HFFc6 (cell line): ENCODE data around the gene SRSF1. TPM values are rescaled to one million over a fixed set of nuclear protein-coding genes. Genes with fewer than 3 reads are reported as not detected.
"Not testable (repeated sequence)": the region's sequence is repeated elsewhere in the genome, so short reads cannot be mapped to it uniquely, and the experiment has no call there.

Experiments used
- DNase-seq: peaks from one replicate; pipeline ENCODE4 v3.0.0-alpha.2; 2018
- H3K27ac Mint-ChIP-seq: 2 replicates; pipeline ENCODE4 v1.8.0; 2020; ENCODE audit warnings: mild to moderate bottlenecking, mixed read lengths
- H3K27me3 Mint-ChIP-seq: 2 replicates; pipeline ENCODE4 v1.8.0; 2021; ENCODE audit warnings: mild to moderate bottlenecking, moderate library complexity, mixed read lengths; ENCODE audit not compliant: insufficient read depth
- H3K36me3 Mint-ChIP-seq: 2 replicates; pipeline ENCODE4 v1.8.0; 2021; ENCODE audit warnings: low read depth, mixed read lengths
- H3K4me1 Mint-ChIP-seq: 2 replicates; pipeline ENCODE4 v1.8.0; 2020; ENCODE audit warnings: low read depth, mixed read lengths
- H3K4me3 Mint-ChIP-seq: 2 replicates; pipeline ENCODE4 v1.8.0; 2020; ENCODE audit warnings: mild to moderate bottlenecking, moderate library complexity, mixed read lengths
- H3K9me3 Mint-ChIP-seq: 2 replicates; pipeline ENCODE4 v1.8.0; 2020; ENCODE audit warnings: mild to moderate bottlenecking, mixed read lengths
- total RNA-seq, 6 experiments: library from RNA; stranded (reverse); fragmentation: NEBNext Ultra II Directional; extraction: Animal tissue kit (Norgen Biotek cat#: 25700); gene quantifications; 2 replicates in 1 of 6; 3 replicates in 5 of 6; pipeline ENCODE4 v1.2.3, GENCODE V29; 2021
- TF ChIP-seq, protein P1 (sequence below): fragments of 200-600 bp; sonication (generic); IDR thresholded peaks from 2 replicates; pipeline ENCODE4 v1.5.0; 2021; ENCODE audit warnings: antibody characterized with exemption, mild to moderate bottlenecking

SRSF1 gene
- total RNA-seq, 6 experiments from 2014 or later: 216 to 296 (median 271) TPM

DNA sequence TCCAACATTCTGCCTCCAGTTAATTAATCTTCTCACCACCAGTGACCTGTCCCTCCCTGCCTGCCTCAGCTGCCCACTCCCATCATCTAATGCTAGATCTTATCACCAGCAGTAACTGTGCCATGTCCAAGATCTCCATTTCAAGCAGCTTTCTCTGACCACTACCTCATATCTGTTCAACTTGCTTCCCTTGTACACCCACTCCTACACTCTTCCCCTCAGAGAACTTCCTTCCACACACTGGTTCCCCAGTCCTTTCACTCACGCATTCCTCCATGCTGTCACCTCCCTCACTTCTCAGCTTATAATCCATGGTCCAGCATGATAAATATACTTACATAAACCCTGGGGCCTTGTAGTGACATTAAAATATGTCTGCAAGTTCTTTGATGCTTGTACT, 44.4 kb upstream of the SRSF1 start:
- peaks cover 6% of the 10 kb centered on the region for H3K4me1 Mint-ChIP-seq
- TF ChIP-seq, protein P1, sequence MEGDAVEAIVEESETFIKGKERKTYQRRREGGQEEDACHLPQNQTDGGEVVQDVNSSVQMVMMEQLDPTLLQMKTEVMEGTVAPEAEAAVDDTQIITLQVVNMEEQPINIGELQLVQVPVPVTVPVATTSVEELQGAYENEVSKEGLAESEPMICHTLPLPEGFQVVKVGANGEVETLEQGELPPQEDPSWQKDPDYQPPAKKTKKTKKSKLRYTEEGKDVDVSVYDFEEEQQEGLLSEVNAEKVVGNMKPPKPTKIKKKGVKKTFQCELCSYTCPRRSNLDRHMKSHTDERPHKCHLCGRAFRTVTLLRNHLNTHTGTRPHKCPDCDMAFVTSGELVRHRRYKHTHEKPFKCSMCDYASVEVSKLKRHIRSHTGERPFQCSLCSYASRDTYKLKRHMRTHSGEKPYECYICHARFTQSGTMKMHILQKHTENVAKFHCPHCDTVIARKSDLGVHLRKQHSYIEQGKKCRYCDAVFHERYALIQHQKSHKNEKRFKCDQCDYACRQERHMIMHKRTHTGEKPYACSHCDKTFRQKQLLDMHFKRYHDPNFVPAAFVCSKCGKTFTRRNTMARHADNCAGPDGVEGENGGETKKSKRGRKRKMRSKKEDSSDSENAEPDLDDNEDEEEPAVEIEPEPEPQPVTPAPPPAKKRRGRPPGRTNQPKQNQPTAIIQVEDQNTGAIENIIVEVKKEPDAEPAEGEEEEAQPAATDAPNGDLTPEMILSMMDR: no peak
- H3K9me3 Mint-ChIP-seq: no peaks in the 10 kb centered on the region
- H3K27me3 Mint-ChIP-seq: peaks cover 32% of the 10 kb centered on the region
- H3K36me3 Mint-ChIP-seq: no peaks in the 10 kb centered on the region
- H3K4me3 Mint-ChIP-seq: no peak overlapping the region
- DNase-seq: no peak
- no peak overlapping the region for H3K27ac Mint-ChIP-seq

DNA sequence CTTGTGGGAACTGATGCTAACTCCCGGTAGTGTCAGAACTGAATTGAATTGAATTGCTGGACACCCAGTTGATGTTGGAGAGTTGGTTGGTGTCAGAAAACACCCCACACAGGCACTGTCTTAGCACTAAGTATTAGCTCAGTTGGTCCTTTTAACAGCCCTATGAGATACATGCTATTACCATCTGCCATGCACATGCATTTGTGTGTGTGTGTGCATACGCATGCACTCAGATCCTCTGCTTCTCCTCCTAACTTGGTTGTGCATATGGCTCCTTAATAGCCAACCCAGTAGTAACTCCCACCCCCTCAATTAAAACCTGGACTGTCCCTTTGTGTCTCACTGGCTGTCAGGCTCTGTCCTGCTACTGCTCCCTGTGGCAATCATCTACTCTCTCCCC, 43.9 kb upstream of the SRSF1 start:
- Mint-ChIP-seq H3K27ac (no peak overlapping the region), H3K9me3 (no peaks in the 10 kb centered on the region), H3K27me3 (peaks cover 32% of the 10 kb centered on the region), H3K4me1 (peaks cover 6% of the 10 kb centered on the region), H3K4me3 (no peak overlapping the region), H3K36me3 (no peaks in the 10 kb centered on the region)
- no peak for DNase-seq
- TF ChIP-seq, protein P1: no peak

DNA sequence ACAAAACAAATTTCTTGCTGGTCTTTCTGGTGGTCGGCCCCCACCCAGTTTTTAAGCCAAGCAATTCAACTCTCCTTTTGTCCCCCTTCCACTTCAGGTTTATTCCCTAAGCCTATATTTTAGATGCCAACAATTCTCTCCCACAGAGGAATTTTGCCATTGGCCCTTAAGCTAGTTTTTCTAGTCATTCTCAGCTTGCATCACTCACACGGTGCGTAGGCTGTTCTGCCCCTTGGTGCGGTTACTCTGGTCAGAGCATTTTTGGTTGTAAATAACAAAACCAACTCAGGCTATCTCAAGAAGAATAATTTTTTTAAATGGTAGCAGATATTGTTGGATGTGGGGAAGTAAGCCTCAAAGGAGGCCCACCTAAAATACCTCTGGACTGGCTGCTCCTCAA, 42.5 kb upstream of the SRSF1 start:
- no peak overlapping the region for H3K27ac Mint-ChIP-seq
- no peaks in the 10 kb centered on the region for H3K9me3 Mint-ChIP-seq
- H3K4me3 Mint-ChIP-seq: no peak overlapping the region
- no peaks in the 10 kb centered on the region for H3K36me3 Mint-ChIP-seq
- DNase-seq: no peak
- H3K4me1 Mint-ChIP-seq: peaks cover 6% of the 10 kb centered on the region
- H3K27me3 Mint-ChIP-seq: peaks cover 27% of the 10 kb centered on the region
- TF ChIP-seq, protein P1: no peak

DNA sequence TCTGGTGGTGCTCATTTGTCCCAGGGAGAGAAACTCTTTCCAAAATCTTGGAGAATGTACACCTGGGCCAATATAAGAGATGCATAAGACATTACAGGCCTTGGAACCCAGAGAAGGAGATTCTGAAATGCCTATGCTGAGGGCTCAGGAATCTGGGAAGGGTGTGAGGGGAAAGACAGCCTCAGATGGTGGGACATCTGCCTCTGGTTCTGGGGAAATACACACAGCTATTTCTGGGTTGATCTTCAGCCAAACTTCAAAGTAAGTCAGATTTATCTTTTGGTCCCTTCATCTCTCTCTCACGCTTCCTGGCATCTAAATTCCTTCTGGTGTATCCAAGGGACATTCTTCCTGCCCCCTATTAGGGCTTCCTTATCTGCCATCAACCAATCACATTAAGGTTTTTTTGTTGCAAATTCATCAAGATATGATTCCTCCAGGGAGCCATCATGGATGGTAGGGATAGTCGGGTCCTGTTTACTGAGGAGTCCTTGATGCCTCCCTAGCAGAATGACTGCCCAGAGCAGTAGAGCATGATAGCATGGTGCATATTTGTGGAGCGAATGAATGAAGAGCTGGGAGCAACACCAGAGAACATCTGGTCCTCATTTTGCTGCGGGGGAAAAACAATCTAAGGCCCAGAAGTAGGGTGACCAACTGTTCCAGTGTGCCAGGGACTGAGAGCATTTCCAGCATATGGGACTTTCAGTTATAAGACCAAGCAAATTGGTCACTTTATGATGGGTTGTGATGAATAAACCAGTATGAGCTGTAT, 40.5 kb upstream of the SRSF1 start:
- peaks cover 31% of the 10 kb centered on the region for H3K27me3 Mint-ChIP-seq
- no peak overlapping the region for H3K4me3 Mint-ChIP-seq
- no peaks in the 10 kb centered on the region for H3K9me3 Mint-ChIP-seq
- no peak for DNase-seq
- H3K4me1 Mint-ChIP-seq: peaks cover 6% of the 10 kb centered on the region
- no peak overlapping the region for H3K27ac Mint-ChIP-seq
- no peaks in the 10 kb centered on the region for H3K36me3 Mint-ChIP-seq
- TF ChIP-seq, protein P1: no peak

DNA sequence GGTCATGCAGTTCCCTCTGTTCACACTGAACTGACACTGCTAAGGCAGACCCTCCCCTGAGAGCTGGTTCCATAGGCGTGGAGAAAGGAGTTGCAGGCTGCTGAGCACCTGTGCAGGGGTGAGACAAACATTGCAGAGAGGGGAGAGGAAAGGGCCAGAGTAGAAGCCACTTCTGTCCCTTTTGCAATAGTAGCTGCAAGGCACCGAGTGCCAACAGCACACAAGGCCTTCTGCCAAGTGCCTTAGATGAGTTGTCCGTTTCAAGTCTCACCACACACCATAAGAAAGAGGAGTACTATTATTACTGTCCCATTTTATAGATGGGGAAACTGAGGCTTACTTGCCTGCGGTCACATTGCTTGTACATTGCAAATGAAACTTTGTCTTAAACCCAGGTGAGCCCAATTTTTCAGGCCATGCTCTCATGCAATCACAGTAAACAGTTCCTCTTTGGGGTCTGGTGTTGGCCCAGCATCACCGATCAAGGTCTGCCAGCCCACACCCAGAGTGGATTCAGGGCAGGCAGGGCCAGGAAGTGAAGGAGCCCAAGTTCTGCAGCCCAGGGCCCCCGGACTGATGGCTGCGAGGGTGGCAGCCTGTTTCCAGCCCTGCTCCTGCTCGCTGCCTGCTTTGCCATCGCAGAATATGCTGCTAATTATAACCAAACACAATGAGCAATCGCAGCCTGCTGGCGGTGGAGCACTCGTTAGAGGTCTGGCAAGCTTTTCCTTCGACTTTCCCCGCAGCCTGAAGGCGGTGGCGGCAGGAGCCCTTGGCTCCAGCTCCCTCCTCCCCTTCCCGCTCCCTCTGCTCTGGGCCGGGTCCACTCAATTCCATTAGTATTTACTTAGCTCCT, 39.4 kb upstream of the SRSF1 start:
- peaks cover 6% of the 10 kb centered on the region for H3K4me1 Mint-ChIP-seq
- TF ChIP-seq, protein P1: no peak
- no peak for DNase-seq
- H3K27me3 Mint-ChIP-seq: peaks cover 29% of the 10 kb centered on the region
- H3K27ac Mint-ChIP-seq: no peak overlapping the region
- no peak overlapping the region for H3K4me3 Mint-ChIP-seq
- H3K9me3 Mint-ChIP-seq: no peaks in the 10 kb centered on the region
- H3K36me3 Mint-ChIP-seq: no peaks in the 10 kb centered on the region

DNA sequence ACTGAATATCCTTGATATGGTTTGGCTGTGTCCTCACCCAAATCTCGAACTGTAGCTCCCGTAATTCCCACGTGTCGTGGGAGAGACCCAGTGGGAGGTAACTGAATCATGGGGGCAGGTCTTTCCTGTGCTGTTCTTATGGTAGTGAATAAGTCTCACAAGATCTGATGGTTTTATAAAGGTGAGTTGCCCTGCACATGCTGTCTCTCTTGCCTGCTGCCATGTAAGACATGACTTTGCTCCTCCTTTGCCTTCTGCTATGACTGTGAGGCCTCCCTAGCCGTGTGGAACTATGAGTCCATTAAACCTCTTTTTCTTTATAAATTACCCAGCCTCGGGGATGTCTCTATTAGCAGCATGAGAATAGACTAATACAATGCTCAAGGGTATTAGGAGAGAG, 37.2 kb upstream of the SRSF1 start:
- H3K27me3 Mint-ChIP-seq: peaks cover 42% of the 10 kb centered on the region
- DNase-seq, H3K36me3 Mint-ChIP-seq, H3K4me3 Mint-ChIP-seq, H3K4me1 Mint-ChIP-seq, H3K9me3 Mint-ChIP-seq, H3K27ac Mint-ChIP-seq: not testable (repeated sequence)
